ENCODE data around the gene KANK2. TPM values are rescaled to one million over a fixed set of nuclear protein-coding genes. Genes with fewer than 3 reads are reported as not detected.
A peak's percentile ranks its signal among the peaks of the same experiment; 100 is the strongest.

KANK2 gene
- total and polyA plus RNA-seq, 2 of the 13 experiments (the other 11 are each of a cell fraction or from before 2014, with no cell fraction given), result 5.7 to 12.9 TPM

DNA sequence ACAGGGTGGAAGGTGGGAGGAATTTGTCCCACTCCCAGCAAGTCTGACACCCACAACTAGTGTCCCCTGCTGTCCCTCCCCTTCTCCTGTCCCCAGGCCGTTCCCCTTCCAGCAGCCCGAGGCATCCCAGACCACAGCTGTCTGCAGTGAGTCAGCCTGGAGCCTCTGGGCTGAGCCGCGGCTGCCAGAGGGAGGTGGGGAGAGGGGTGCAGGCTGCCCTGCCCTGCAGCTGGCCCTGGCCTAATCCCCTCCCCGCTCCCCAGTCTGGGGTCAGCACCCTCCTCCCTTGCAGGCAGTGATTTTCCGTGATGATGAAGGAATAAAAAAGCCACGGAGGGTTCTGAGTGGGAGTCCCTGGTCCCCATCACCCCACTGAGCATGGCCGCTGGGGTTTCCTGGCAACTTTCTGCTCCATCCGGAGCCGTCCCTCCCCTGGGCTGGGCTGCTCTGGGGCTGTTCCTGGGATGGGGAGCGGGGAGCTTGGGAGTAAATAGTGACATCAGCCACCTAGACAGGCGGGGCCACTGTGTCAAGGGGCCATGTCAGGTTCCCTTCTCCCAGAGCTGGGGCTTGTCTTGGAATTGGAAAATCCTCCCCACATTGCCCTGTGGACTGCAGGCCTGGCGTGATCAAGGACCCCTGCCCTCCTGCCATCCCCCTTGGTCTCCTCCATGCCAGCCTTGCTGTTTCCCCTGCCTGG is 58.6 kb downstream of the KANK2 start:
- peak overlapping the region; percentile 37; the same call in 1 of the 2 replicates for H3K9ac ChIP-seq (ENCODE audit: insufficient read depth, low read depth, low read length)
- ATAC-seq (peak; percentile 56), FAIRE-seq (no peak), DNase-seq (ENCODE audit: low spot score) (peak; percentile 54)
- H3K4me2 ChIP-seq (ENCODE audit: low read depth, low read length), result peak overlapping the region; percentile 85
- in situ Hi-C loops (cut with HindIII; ENCODE audit: extremely low pct_ligation_motif_present, low pct_unique_long_range_greater_than_20kb) (loop anchor here (5.0 kb wide), 1 partner anchor 64 kb away; no protein-coding TSS in a partner anchor), intact Hi-C loops (cut with micrococcal nuclease; ENCODE audit: unreplicated experiment) (loop anchor here (1.0 kb wide), 1 partner anchor 66 kb away; no protein-coding TSS in a partner anchor)
- H3K36me3 ChIP-seq (replicated peaks in 1 of 2; ENCODE audit: control insufficient read depth in 1 of 2, insufficient read depth in 2 of 2, low read length in 2 of 2), result no peaks in the 10 kb centered on the region
- POLR2A ChIA-PET, result interaction anchor here (0.8 to 2.0 kb wide), 11 partner anchors 9 to 202 kb away, joined by 3 to 12 read pairs (median 4); partner anchors contain the start of genes ANGPTL8 and SPC24
- peaks cover 64% of the 10 kb centered on the region for H3K4me1 ChIP-seq (ENCODE audit: insufficient read depth, low read length)
- peak overlapping the region; percentile 32 to 71 (median 44); a peak in 5 of 6 replicates for H3K4me3 ChIP-seq (replicated peaks in 1 of 3; ENCODE audit: insufficient read depth in 1 of 3, low read depth in 2 of 3, low read length in 3 of 3)
- no peak overlapping the region for H2AFZ ChIP-seq (ENCODE audit: low read length)
- no peaks in the 10 kb centered on the region for H3K79me2 ChIP-seq (ENCODE audit: insufficient read depth, low read length)
- H4K20me1 ChIP-seq (ENCODE audit: insufficient read depth, low read length), result no peaks in the 10 kb centered on the region
- 5% methylated on average over 8 of the region's 13 CpGs for WGBS (ENCODE audit: low lambda C conversion rate)
- CTCF ChIA-PET (ENCODE audit: low intra/inter-chr PET ratio, low total read pairs), result interaction anchor here (3.4 kb wide), 1 partner anchor 65 kb away, joined by 53 read pairs; no protein-coding TSS in a partner anchor
- H3K27me3 ChIP-seq (ENCODE audit: control insufficient read depth in 1 of 2, insufficient read depth in 2 of 2, low read length in 2 of 2), result no peaks in the 10 kb centered on the region; a peak in 1 of 5 replicates
- no peaks in the 10 kb centered on the region for H3K9me3 ChIP-seq (ENCODE audit: low read length)
- BruUV-seq (replicated peaks), result no TSS peak
- no peak overlapping the region for H3K27ac ChIP-seq (ENCODE audit: extremely low read length, insufficient read depth, low read length)
- peak; percentile 40 for TF ChIP-seq HNRNPLL (IDR thresholded peaks at IDR 0.05; ENCODE audit: low read depth, low read length, poor library complexity, severe bottlenecking)
- no peak for TF ChIP-seq SNAPC2 (CRISPR knock-in tag; IDR thresholded peaks at IDR 0.05)
- TF ChIP-seq, protein P1, sequence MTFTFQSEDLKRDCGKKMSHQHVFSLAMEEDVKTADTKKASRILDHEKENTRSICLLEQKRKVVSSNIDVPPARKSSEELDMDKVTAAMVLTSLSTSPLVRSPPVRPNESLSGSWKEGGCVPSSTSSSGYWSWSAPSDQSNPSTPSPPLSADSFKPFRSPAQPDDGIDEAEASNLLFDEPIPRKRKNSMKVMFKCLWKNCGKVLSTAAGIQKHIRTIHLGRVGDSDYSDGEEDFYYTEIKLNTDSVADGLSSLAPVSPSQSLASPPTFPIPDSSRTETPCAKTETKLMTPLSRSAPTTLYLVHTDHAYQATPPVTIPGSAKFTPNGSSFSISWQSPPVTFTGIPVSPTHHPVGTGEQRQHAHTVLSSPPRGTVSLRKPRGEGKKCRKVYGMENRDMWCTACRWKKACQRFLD (CRISPR knock-in tag; IDR thresholded peaks at IDR 0.05; ENCODE audit: borderline replicate concordance), result 0 out of 2 replicates have a peak, but pooled peaks have one; percentile 38
- no peak for TF ChIP-seq RFXAP (CRISPR knock-in tag; IDR thresholded peaks at IDR 0.05; ENCODE audit: borderline replicate concordance)
- TF ChIP-seq ZNF501 (CRISPR knock-in tag; IDR thresholded peaks at IDR 0.05), result no peak
- TF ChIP-seq, protein P2, sequence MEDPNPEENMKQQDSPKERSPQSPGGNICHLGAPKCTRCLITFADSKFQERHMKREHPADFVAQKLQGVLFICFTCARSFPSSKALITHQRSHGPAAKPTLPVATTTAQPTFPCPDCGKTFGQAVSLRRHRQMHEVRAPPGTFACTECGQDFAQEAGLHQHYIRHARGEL (CRISPR knock-in tag; IDR thresholded peaks at IDR 0.05), result no peak
- TF ChIP-seq, protein P3, sequence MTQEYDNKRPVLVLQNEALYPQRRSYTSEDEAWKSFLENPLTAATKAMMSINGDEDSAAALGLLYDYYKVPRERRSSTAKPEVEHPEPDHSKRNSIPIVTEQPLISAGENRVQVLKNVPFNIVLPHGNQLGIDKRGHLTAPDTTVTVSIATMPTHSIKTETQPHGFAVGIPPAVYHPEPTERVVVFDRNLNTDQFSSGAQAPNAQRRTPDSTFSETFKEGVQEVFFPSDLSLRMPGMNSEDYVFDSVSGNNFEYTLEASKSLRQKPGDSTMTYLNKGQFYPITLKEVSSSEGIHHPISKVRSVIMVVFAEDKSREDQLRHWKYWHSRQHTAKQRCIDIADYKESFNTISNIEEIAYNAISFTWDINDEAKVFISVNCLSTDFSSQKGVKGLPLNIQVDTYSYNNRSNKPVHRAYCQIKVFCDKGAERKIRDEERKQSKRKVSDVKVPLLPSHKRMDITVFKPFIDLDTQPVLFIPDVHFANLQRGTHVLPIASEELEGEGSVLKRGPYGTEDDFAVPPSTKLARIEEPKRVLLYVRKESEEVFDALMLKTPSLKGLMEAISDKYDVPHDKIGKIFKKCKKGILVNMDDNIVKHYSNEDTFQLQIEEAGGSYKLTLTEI (CRISPR knock-in tag; conservative IDR thresholded peaks at IDR 0.05), result no peak
- TF ChIP-seq ZNF839 (CRISPR knock-in tag; IDR thresholded peaks at IDR 0.05; ENCODE audit: borderline replicate concordance), result no peak
- TF ChIP-seq, protein P4, sequence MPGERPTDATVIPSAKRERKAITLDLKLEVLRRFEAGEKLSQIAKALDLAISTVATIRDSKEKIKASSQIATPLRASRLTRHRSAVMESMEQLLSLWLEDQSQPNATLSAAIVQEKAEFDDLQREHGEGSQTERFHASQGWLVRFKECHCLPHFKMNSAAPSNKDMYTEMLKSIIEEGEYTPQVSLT (CRISPR knock-in tag; IDR thresholded peaks at IDR 0.05; ENCODE audit: borderline replicate concordance, low read depth), result no peak
- TF ChIP-seq AGO2 (optimal IDR thresholded peaks at IDR 0.05; ENCODE audit: low read depth, low read length), result peak; percentile 61
- TF ChIP-seq ZNF282 (IDR thresholded peaks at IDR 0.05; ENCODE audit: partially characterized antibody), result no peak
- no peak for TF ChIP-seq NR2F1 (CRISPR knock-in tag; IDR thresholded peaks at IDR 0.05)
- no peak for TF ChIP-seq ZFP36 (IDR thresholded peaks at IDR 0.05; ENCODE audit: borderline replicate concordance, low read depth, low read length, partially characterized antibody)
- TF ChIP-seq, protein P5, sequence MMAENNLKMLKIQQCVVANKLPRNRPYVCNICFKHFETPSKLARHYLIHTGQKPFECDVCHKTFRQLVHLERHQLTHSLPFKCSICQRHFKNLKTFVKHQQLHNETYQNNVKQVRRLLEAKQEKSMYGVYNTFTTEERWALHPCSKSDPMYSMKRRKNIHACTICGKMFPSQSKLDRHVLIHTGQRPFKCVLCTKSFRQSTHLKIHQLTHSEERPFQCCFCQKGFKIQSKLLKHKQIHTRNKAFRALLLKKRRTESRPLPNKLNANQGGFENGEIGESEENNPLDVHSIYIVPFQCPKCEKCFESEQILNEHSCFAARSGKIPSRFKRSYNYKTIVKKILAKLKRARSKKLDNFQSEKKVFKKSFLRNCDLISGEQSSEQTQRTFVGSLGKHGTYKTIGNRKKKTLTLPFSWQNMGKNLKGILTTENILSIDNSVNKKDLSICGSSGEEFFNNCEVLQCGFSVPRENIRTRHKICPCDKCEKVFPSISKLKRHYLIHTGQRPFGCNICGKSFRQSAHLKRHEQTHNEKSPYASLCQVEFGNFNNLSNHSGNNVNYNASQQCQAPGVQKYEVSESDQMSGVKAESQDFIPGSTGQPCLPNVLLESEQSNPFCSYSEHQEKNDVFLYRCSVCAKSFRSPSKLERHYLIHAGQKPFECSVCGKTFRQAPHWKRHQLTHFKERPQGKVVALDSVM (CRISPR knock-in tag; IDR thresholded peaks at IDR 0.05), result no peak
- TF ChIP-seq ZNF546 (CRISPR knock-in tag; conservative IDR thresholded peaks at IDR 0.05), result no peak
- TF ChIP-seq ZC3H13 (CRISPR knock-in tag; IDR thresholded peaks at IDR 0.05), result no peak
- TF ChIP-seq PCBP2 (optimal IDR thresholded peaks at IDR 0.05; ENCODE audit: low read depth, low read length, poor library complexity, severe bottlenecking), result no peak

Measured in HepG2 (cell line).